ENCODE measurements around the gene GABARAP. TPM values are rescaled to one million over a fixed set of nuclear protein-coding genes. Genes with fewer than 3 reads are reported as not detected.

Gene GABARAP
- total and polyA plus RNA-seq, 2 of the 13 experiments (the other 11 are each of a cell fraction or from before 2014, with no cell fraction given), result 161 to 310 TPM

DNA sequence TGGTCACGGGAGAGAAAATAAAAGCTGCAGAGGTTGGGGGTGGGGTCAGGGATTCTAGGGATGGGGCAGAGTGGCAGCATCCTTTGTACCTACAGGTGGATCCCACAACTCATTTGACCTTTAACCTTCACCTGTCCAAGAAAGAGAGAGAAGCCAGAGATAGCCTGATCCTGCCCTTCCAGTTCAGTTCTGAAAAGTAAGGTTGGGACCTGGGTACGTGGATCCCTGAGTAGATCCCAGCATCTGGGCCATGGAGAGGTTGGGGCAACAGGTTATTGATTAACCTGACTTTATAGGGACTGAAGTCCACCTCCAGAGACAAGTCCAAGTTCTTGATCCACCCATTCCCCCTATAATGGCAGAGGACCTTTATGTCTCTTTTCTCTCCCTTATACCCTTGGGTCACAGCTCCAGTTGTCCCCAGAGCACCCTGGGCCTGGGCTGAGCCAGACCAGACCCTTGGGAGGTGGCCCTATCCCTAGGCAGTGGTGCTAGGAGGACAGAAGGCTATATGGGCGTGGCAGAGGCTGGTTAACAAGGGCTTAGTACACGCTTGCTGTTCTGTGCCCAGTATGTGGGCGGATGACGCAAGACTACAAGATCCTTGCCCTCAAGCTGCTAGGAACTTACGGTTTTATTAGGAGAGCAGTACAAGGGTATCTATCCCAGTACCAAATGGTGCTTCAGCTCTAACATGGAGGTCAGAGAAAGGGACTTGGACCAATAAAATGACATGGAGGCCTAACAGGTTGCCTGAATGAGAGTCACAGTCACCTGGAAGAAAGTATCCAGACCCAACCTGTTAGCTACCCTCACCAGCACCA is 16.7 kb upstream of the GABARAP start:
- Histone ChIP-seq H3K27ac (ENCODE audit: extremely low read length, insufficient read depth, low read length) (peak overlapping the region; percentile 70), H3K36me3 (replicated peaks in 1 of 2; ENCODE audit: control insufficient read depth in 1 of 2, insufficient read depth in 2 of 2, low read length in 2 of 2) (peaks cover 8 to 13% of the 10 kb centered on the region in 2 experiments; a peak in 4 of 5 replicates), H3K4me1 (ENCODE audit: insufficient read depth, low read length) (peaks cover 53% of the 10 kb centered on the region), H3K4me2 (ENCODE audit: low read depth, low read length) (peak overlapping the region; percentile 77), H3K27me3 (ENCODE audit: control insufficient read depth in 1 of 2, insufficient read depth in 2 of 2, low read length in 2 of 2) (no peaks in the 10 kb centered on the region), H2AFZ (ENCODE audit: low read length) (no peak overlapping the region), H3K79me2 (ENCODE audit: insufficient read depth, low read length) (peaks cover 3% of the 10 kb centered on the region), H4K20me1 (ENCODE audit: insufficient read depth, low read length) (no peaks in the 10 kb centered on the region), H3K9me3 (ENCODE audit: low read length) (no peaks in the 10 kb centered on the region), H3K4me3 (replicated peaks in 1 of 3; ENCODE audit: insufficient read depth in 1 of 3, low read depth in 2 of 3, low read length in 3 of 3) (peak overlapping the region in 2 of 3 experiments; percentile 1 to 50; a peak in 3 of 6 replicates), H3K9ac (ENCODE audit: insufficient read depth, low read depth, low read length) (peak overlapping the region; percentile 43)
- FAIRE-seq (peak; percentile 93), DNase-seq (ENCODE audit: low spot score) (peak; percentile 78), ATAC-seq (peak; percentile 83)
- ChIA-PET POLR2A (interaction anchor here (0.6 to 3.5 kb wide), 12 partner anchors 8 to 368 kb away, joined by 3 to 35 read pairs (median 4); partner anchors contain the start of genes DVL2, GABARAP, NEURL4 and PHF23), CTCF (ENCODE audit: low intra/inter-chr PET ratio, low total read pairs) (no interaction called here)
- BruUV-seq (replicated peaks), result TSS peak; percentile 95
- WGBS (ENCODE audit: low lambda C conversion rate), result 8% methylated on average over 5 of the region's 7 CpGs
- intact Hi-C loops (cut with micrococcal nuclease; ENCODE audit: unreplicated experiment), result no loop called here
- in situ Hi-C loops (cut with HindIII; ENCODE audit: extremely low pct_ligation_motif_present, low pct_unique_long_range_greater_than_20kb), result no loop called here
- no peak for TF ChIP-seq SIN3B (IDR thresholded peaks at IDR 0.05; ENCODE audit: low read length)
- 0 out of 2 replicates have a peak, but pooled peaks have one; percentile 44 for TF ChIP-seq ZMYM4 (CRISPR knock-in tag; IDR thresholded peaks at IDR 0.05)
- TF ChIP-seq ZNF12 (CRISPR knock-in tag; IDR thresholded peaks at IDR 0.05), result peak; percentile 73; the same call in 1 of the 2 replicates
- TF ChIP-seq ETV6 (CRISPR knock-in tag; conservative IDR thresholded peaks at IDR 0.05), result no peak
- TF ChIP-seq, protein P1, sequence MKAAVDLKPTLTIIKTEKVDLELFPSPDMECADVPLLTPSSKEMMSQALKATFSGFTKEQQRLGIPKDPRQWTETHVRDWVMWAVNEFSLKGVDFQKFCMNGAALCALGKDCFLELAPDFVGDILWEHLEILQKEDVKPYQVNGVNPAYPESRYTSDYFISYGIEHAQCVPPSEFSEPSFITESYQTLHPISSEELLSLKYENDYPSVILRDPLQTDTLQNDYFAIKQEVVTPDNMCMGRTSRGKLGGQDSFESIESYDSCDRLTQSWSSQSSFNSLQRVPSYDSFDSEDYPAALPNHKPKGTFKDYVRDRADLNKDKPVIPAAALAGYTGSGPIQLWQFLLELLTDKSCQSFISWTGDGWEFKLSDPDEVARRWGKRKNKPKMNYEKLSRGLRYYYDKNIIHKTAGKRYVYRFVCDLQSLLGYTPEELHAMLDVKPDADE (CRISPR knock-in tag; IDR thresholded peaks at IDR 0.05), result no peak
- no peak for TF ChIP-seq ZNF572 (CRISPR knock-in tag; IDR thresholded peaks at IDR 0.05)
- TF ChIP-seq, protein P2, sequence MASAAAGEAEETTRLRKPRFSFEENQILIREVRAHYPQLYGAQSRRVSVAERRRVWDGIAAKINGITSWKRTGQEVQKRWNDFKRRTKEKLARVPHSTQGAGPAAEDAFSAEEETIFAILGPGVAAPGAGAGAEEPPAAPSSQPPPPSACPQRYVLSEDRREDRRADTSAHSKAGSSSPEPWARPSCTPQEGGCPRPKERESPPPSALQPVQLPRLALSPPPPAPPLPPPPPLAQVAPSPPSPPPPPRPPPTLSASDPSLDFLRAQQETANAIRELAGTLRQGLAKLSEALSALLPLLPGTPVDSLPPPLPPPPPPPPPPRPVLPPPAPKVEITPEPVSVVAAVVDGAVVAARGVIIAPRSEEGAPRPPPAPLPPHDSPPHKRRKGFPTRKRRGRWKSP (CRISPR knock-in tag; IDR thresholded peaks at IDR 0.05), result peak; percentile 71; the same call in 1 of the 2 replicates
- peak; percentile 76 for TF ChIP-seq ZNF501 (CRISPR knock-in tag; IDR thresholded peaks at IDR 0.05)
- no peak for TF ChIP-seq SMAD9 (CRISPR knock-in tag; IDR thresholded peaks at IDR 0.05)
- no peak for TF ChIP-seq ZNF3 (CRISPR knock-in tag; IDR thresholded peaks at IDR 0.05)
- no peak for TF ChIP-seq ZNF713 (CRISPR knock-in tag; IDR thresholded peaks at IDR 0.05)
- TF ChIP-seq ZSCAN9 (CRISPR knock-in tag; IDR thresholded peaks at IDR 0.05; ENCODE audit: borderline replicate concordance), result no peak
- TF ChIP-seq ZNF260 (CRISPR knock-in tag; IDR thresholded peaks at IDR 0.05; ENCODE audit: borderline replicate concordance, low read depth), result no peak
- no peak for TF ChIP-seq TBP (CRISPR knock-in tag; IDR thresholded peaks at IDR 0.05)
- no peak for TF ChIP-seq ZNF672 (CRISPR knock-in tag; IDR thresholded peaks at IDR 0.05)
- peak; percentile 53; the same call in 1 of the 2 replicates for TF ChIP-seq POGZ (CRISPR knock-in tag; IDR thresholded peaks at IDR 0.05)
- TF ChIP-seq HNRNPUL1 (IDR thresholded peaks at IDR 0.05; ENCODE audit: low read depth, low read length), result peak; percentile 82
- no peak for TF ChIP-seq REXO4 (CRISPR knock-in tag; IDR thresholded peaks at IDR 0.05; ENCODE audit: borderline replicate concordance)
- peak; percentile 93 for TF ChIP-seq SP5 (CRISPR knock-in tag; IDR thresholded peaks at IDR 0.05; ENCODE audit: borderline replicate concordance, low read depth)
- peak; percentile 46; the same call in 1 of the 2 replicates for TF ChIP-seq BCL6 (CRISPR knock-in tag; IDR thresholded peaks at IDR 0.05)
- TF ChIP-seq, protein P3, sequence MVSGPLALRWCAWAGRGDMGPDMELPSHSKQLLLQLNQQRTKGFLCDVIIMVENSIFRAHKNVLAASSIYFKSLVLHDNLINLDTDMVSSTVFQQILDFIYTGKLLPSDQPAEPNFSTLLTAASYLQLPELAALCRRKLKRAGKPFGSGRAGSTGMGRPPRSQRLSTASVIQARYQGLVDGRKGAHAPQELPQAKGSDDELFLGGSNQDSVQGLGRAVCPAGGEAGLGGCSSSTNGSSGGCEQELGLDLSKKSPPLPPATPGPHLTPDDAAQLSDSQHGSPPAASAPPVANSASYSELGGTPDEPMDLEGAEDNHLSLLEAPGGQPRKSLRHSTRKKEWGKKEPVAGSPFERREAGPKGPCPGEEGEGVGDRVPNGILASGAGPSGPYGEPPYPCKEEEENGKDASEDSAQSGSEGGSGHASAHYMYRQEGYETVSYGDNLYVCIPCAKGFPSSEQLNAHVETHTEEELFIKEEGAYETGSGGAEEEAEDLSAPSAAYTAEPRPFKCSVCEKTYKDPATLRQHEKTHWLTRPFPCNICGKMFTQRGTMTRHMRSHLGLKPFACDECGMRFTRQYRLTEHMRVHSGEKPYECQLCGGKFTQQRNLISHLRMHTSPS (CRISPR knock-in tag; IDR thresholded peaks at IDR 0.05; ENCODE audit: low read depth), result peak; percentile 72
